Measurements from ENCODE around the gene EDDM3A.

DNA sequence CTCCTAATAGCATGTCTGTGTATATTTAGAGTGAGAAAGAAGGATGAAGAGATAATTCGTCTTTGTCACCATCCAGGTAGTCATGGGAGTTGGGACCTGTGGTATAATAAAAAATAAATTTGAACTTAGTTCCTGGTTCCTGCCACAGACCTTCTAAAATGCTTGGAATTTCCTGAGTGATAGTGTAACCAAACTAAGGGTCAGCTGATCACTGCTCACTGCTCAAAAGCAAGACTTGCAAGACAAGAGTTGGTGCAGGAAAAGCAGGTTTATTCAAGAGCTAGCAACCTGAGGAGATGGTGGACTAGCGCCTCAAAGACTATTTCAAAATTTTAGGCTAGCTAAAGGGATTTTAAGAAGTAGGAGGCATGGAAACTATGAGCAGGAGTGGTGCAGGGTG lies 38.1 kb upstream of the EDDM3A start:
- no peak for TF ChIP-seq POLR2A (IDR thresholded peaks at IDR 0.05; ENCODE audit: low read length)
- TF ChIP-seq GATA1 (IDR thresholded peaks at IDR 0.05; ENCODE audit: low read depth, low read length), result no peak
